Hepatocyte (in vitro differentiated cells): ENCODE measurements around the gene RPLP1. TPM values are rescaled to one million over a fixed set of nuclear protein-coding genes. Genes with fewer than 3 reads are reported as not detected.
A peak's percentile ranks its signal among the peaks of the same experiment; 100 is the strongest.

Experiments
- DNase-seq: peaks from one replicate; pipeline ENCODE4 v3.0.0-alpha.2; 2016; ENCODE audit warnings: low spot score
- H2AFZ ChIP-seq: fragments of 200-600 bp; sonication (generic); 2 replicates; pipeline ENCODE4 v1.6.0; 2016; ENCODE audit warnings: antibody characterized with exemption, mild to moderate bottlenecking
- H3K27ac ChIP-seq: fragments of 200-600 bp; sonication (generic); 2 replicates; pipeline ENCODE4 v1.5.1; 2016; ENCODE audit warnings: mild to moderate bottlenecking
- H3K27me3 ChIP-seq: fragments of 200-600 bp; sonication (generic); 2 replicates; pipeline ENCODE4 v1.6.1; 2016
- H3K36me3 ChIP-seq: fragments of 200-600 bp; sonication (generic); replicated peaks from 2 replicates; pipeline ENCODE4 v1.5.1; 2016; ENCODE audit warnings: low read depth; ENCODE audit not compliant: insufficient read depth
- H3K4me1 ChIP-seq: fragments of 200-600 bp; sonication (generic); 2 replicates; pipeline ENCODE4 v1.5.1; 2016; ENCODE audit warnings: mild to moderate bottlenecking, moderate library complexity; ENCODE audit not compliant: insufficient read depth
- H3K4me2 ChIP-seq: fragments of 200-600 bp; sonication (generic); 2 replicates; pipeline ENCODE4 v1.6.0; 2016
- H3K4me3 ChIP-seq: fragments of 200-600 bp; sonication (generic); 2 replicates; pipeline ENCODE4 v1.5.1; 2016; ENCODE audit warnings: mild to moderate bottlenecking
- H3K79me2 ChIP-seq: fragments of 200-600 bp; sonication (generic); 2 replicates; pipeline ENCODE4 v1.6.0; 2017; ENCODE audit warnings: mild to moderate bottlenecking
- H3K9me2 ChIP-seq: fragments of 200-600 bp; sonication (generic); replicated peaks from 2 replicates; pipeline ENCODE4 v1.6.0; 2017; ENCODE audit warnings: mild to moderate bottlenecking; ENCODE audit not compliant: insufficient read depth
- H3K9me3 ChIP-seq: fragments of 200-600 bp; sonication (generic); 2 replicates; pipeline ENCODE4 v1.5.1; 2016; ENCODE audit warnings: low read depth, mild to moderate bottlenecking
- H4K20me1 ChIP-seq: fragments of 200-600 bp; sonication (generic); 2 replicates; pipeline ENCODE4 v1.6.0; 2016; ENCODE audit warnings: mild to moderate bottlenecking; ENCODE audit not compliant: insufficient read depth, poor library complexity, severe bottlenecking
- CTCF ChIP-seq: fragments of 200-600 bp; sonication (generic); IDR thresholded peaks from 2 replicates; pipeline ENCODE4 v1.5.1; 2016; ENCODE audit warnings: antibody characterized with exemption, mild to moderate bottlenecking; ENCODE audit not compliant: poor library complexity
- EZH2 ChIP-seq: fragments of 200-600 bp; sonication (generic); IDR thresholded peaks from 2 replicates; pipeline ENCODE4 v1.6.1; 2016; ENCODE audit warnings: antibody characterized with exemption, mild to moderate bottlenecking, borderline replicate concordance
- EZH2phosphoT487 ChIP-seq: fragments of 200-600 bp; sonication (generic); IDR thresholded peaks from one replicate; pipeline ENCODE4 v1.6.1; 2018; ENCODE audit warnings: antibody characterized with exemption, mild to moderate bottlenecking, low read depth, moderate library complexity; ENCODE audit not compliant: unreplicated experiment, severe bottlenecking
- WGBS: methylation state at CpG from one replicate; pipeline ENCODE4 v1.1.6; 2016; ENCODE audit warnings: low lambda C conversion rate; ENCODE audit errors: missing lambda C conversion rate; 5-methylcytosine and 5-hydroxymethylcytosine counted together
- polyA plus RNA-seq: library from polyadenylated mRNA; unstranded; fragments of >200 nt; fragmentation: Nextera tagmentation; extraction: Ambion mirVana; gene quantifications from 2 replicates; pipeline ENCODE4 v1.2.1, GENCODE V29; 2016
- total RNA-seq: library from RNA; depleted of rRNA; stranded (reverse); fragments of >200 nt; gene quantifications from 2 replicates; pipeline ENCODE4 v1.2.3, GENCODE V29; 2014

Gene RPLP1
- total and polyA plus RNA-seq, 2 experiments from 2014 or later = 210 to 884 TPM

DNA sequence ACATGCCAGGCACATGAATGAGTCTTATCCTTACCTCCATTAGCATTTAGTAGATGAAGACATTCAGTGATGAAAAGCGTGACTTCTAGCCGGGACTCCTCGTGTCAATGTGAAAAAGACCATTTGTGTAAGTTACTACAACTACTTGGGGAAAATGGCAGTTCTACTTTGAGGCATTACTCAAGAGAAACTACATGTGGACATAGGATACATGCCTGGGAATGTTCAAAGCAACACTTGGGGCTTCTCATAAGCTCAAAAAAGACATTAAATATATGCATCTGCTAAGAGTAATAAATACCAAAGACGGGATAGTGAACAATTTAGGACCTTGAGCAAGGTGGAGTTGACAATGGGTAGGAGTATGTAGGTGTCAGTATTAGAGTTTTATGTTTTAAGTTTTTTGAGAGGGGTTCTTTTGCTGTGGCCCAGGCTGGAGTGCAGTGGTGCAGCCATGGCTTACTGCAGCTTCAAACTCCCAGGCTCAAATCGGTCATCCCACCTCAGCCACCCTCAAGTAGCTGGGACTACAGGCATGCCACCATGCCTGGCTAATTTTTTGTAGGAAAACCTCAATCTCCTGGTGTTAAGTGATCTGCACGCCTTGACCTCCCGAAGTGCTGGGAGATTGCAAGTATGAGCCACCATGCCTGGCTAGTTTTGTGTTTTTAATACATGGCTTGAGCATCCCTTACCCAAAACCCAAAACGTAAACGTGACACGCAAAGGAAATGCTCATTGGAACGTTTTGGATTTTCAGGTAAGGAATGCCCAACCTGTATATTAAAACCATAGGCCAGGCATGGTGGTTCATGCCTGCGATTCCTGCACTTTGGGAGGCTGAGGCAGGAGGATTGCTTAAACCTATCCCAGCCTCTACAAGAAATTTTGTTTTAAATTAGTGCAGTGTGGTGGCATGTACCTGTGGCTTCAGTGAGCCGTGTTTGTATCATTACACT, 3.9 kb downstream of the RPLP1 start:
- Histone ChIP-seq H3K27me3 (no peaks in the 10 kb centered on the region), H3K79me2 (peaks cover 34% of the 10 kb centered on the region), H3K27ac (peak overlapping the region; percentile 2), H3K4me1 (peaks cover 16% of the 10 kb centered on the region), H4K20me1 (peaks cover 30% of the 10 kb centered on the region), H3K9me2 (no peaks in the 10 kb centered on the region), H2AFZ (no peak overlapping the region), H3K9me3 (no peaks in the 10 kb centered on the region), H3K4me2 (no peak overlapping the region), H3K36me3 (no peaks in the 10 kb centered on the region), H3K4me3 (no peak overlapping the region)
- WGBS = 93% methylated on average over 13 of the region's 13 CpGs
- no peak for TF ChIP-seq CTCF
- TF ChIP-seq EZH2phosphoT487 = no peak
- no peak for TF ChIP-seq EZH2
- DNase-seq = no peak

GRCh38 chr15:69457304-69458280, 5.0 kb downstream of the RPLP1 start:
- Histone ChIP-seq H3K9me3 (no peaks in the 10 kb centered on the region), H3K27ac (no peak overlapping the region), H3K27me3 (no peaks in the 10 kb centered on the region), H3K36me3 (no peaks in the 10 kb centered on the region), H2AFZ (no peak overlapping the region), H3K4me3 (no peak overlapping the region), H3K9me2 (no peaks in the 10 kb centered on the region), H3K79me2 (peaks cover 34% of the 10 kb centered on the region), H3K4me1 (peaks cover 16% of the 10 kb centered on the region), H3K4me2 (no peak overlapping the region), H4K20me1 (peaks cover 30% of the 10 kb centered on the region)
- WGBS = 82% methylated on average over 8 of the region's 8 CpGs
- no peak for TF ChIP-seq EZH2
- no peak for TF ChIP-seq CTCF
- no peak for TF ChIP-seq EZH2phosphoT487
- DNase-seq = no peak

DNA sequence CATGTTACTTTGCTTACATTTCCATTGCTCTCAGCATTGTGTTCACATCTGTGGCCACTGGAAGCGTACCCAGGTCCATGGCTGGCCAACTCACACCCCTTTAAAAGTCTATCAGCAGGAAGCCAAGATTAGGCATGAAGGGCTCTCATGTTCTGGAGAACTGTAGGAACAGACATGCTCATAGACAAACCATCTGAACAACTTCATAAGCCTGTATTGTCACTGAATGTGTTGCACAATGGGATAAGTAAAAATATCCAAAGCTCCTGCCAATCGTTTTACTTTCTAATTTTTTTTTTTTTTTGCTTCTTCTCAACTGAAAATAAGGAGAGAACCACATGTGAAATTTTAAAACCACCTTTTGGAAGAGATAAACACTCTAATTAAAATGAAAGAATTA, 6.4 kb downstream of the RPLP1 start:
- Histone ChIP-seq H3K4me1 (peaks cover 21% of the 10 kb centered on the region), H3K9me3 (no peaks in the 10 kb centered on the region), H4K20me1 (peaks cover 19% of the 10 kb centered on the region), H3K27ac (no peak overlapping the region), H3K27me3 (no peaks in the 10 kb centered on the region), H3K4me2 (peak overlapping the region; percentile 2), H3K79me2 (peaks cover 21% of the 10 kb centered on the region), H3K9me2 (no peaks in the 10 kb centered on the region), H2AFZ (no peak overlapping the region), H3K36me3 (no peaks in the 10 kb centered on the region), H3K4me3 (no peak overlapping the region)
- TF ChIP-seq EZH2 (no peak), CTCF (no peak), EZH2phosphoT487 (no peak)
- no peak for DNase-seq
- 69% methylated on average over 2 of the region's 2 CpGs for WGBS
